Skeletal muscle tissue (tissue), 4 donors: ENCODE results near the gene AGXT. TPM values are rescaled to one million over a fixed set of nuclear protein-coding genes. Genes with fewer than 3 reads are reported as not detected.

ENCODE experiments used
- H3K27ac ChIP-seq: one replicate; pipeline ENCODE4 v1.7.0; 2013; ENCODE audit warnings: mild to moderate bottlenecking, low read depth, low read length, inconsistent platforms
- H3K27me3 ChIP-seq, 3 donors: one replicate each; pipeline ENCODE4 v1.7.0; 2013; ENCODE audit warnings: low read length in 3 of 3; ENCODE audit not compliant: control insufficient read depth in 3 of 3, insufficient read depth in 3 of 3
- H3K36me3 ChIP-seq, 3 donors: one replicate each; pipeline ENCODE4 v1.7.0; 2013; ENCODE audit warnings: low read length in 3 of 3; ENCODE audit not compliant: control insufficient read depth in 3 of 3, insufficient read depth in 3 of 3
- H3K4me1 ChIP-seq, 3 donors: one replicate each; pipeline ENCODE4 v1.7.0; 2013; ENCODE audit warnings: low read length in 3 of 3, mild to moderate bottlenecking in 3 of 3; ENCODE audit not compliant: control insufficient read depth in 3 of 3, insufficient read depth in 3 of 3
- H3K4me3 ChIP-seq, 3 donors: one replicate each; pipeline ENCODE4 v1.7.0; 2013; ENCODE audit warnings: low read length in 3 of 3
- H3K9ac ChIP-seq, 3 donors: one replicate each; pipeline ENCODE4 v1.7.0; 2013; ENCODE audit warnings: low read length in 3 of 3, mild to moderate bottlenecking in 3 of 3, moderate library complexity in 2 of 3, low read depth in 1 of 3
- H3K9me3 ChIP-seq, 3 donors: one replicate each; pipeline ENCODE4 v1.7.0; 2013; ENCODE audit warnings: low read length in 3 of 3; ENCODE audit not compliant: control insufficient read depth in 3 of 3
- total RNA-seq: library from RNA; depleted of rRNA; stranded (reverse); fragments of >200 nt; gene quantifications from one replicate; pipeline ENCODE4 v1.2.3, GENCODE V29; 2014
- donor health status: Osteomylitis.

AGXT gene
- total RNA-seq, 1 donor from 2014 or later, result not detected

GRCh38 chr2:240914645-240915525, 46.3 kb downstream of the AGXT start:
- no peaks in the 10 kb centered on the region for H3K36me3 ChIP-seq
- H3K9ac ChIP-seq, result no peak overlapping the region
- H3K9me3 ChIP-seq, result no peaks in the 10 kb centered on the region
- H3K27ac ChIP-seq, result no peak overlapping the region
- no peak overlapping the region for H3K4me3 ChIP-seq
- peaks cover 10 to 21% (median 13%) of the 10 kb centered on the region in 3 donors for H3K4me1 ChIP-seq
- peaks cover 5 to 34% (median 15%) of the 10 kb centered on the region in 3 donors for H3K27me3 ChIP-seq

- H3K9ac ChIP-seq, result no peak overlapping the region
- H3K36me3 ChIP-seq, result no peaks in the 10 kb centered on the region
- no peak overlapping the region for H3K4me3 ChIP-seq
- H3K9me3 ChIP-seq, result no peaks in the 10 kb centered on the region
- no peak overlapping the region for H3K27ac ChIP-seq
- H3K4me1 ChIP-seq, result peaks cover 13 to 21% (median 15%) of the 10 kb centered on the region in 3 donors
- H3K27me3 ChIP-seq, result peaks cover 5 to 34% (median 15%) of the 10 kb centered on the region in 3 donors
These were observed 47.1 kb downstream of the AGXT start for GRCh38 chr2:240915526-240916341.

- H3K36me3 ChIP-seq, result no peaks in the 10 kb centered on the region
- H3K27me3 ChIP-seq, result peaks cover 5 to 34% (median 15%) of the 10 kb centered on the region in 3 donors
- no peak overlapping the region for H3K9ac ChIP-seq
- peaks cover 16 to 27% (median 19%) of the 10 kb centered on the region in 3 donors for H3K4me1 ChIP-seq
- peak overlapping the region; percentile 54 for H3K27ac ChIP-seq
- H3K4me3 ChIP-seq, result no peak overlapping the region
- H3K9me3 ChIP-seq, result no peaks in the 10 kb centered on the region
These were observed 48.0 kb downstream of the AGXT start for GRCh38 chr2:240916571-240917008.

- H3K9me3 ChIP-seq, result no peaks in the 10 kb centered on the region
- no peaks in the 10 kb centered on the region for H3K36me3 ChIP-seq
- peaks cover 5 to 30% (median 15%) of the 10 kb centered on the region in 3 donors for H3K27me3 ChIP-seq
- peaks cover 18 to 32% (median 23%) of the 10 kb centered on the region in 3 donors for H3K4me1 ChIP-seq
- H3K27ac ChIP-seq, result peak overlapping the region; percentile 54
- no peak overlapping the region for H3K4me3 ChIP-seq
- no peak overlapping the region for H3K9ac ChIP-seq
These were observed 48.5 kb downstream of the AGXT start for GRCh38 chr2:240917009-240917683.

DNA sequence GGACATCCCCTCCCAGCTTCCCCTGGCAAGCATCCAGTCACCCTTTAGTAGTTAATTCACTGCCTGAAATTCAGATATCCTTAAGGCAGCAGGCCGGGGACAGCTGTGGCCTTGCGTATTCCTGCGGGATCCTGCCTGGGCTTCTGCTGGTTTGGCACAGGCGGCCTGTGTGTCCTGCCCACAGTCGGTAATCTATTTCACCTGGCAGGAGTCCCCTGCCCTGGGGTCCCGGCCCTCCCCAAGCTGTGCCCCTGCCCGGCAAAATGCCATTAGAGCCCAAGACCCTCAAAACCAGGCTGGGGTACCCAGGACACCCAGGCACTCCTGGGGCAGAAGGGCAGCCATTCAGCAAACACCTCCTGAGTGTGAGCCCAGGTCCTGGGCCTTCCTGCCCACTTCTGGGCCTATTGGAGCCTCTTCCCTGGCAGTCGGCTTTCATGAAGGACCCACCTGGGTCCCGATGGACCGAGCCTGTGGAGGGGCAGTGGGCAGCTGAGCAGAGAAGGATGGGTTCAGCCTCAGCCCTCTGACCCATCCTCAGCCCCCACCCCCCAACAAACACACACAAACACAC, 49.1 kb downstream of the AGXT start:
- Histone ChIP-seq H3K9me3 (no peaks in the 10 kb centered on the region), H3K4me1 (peaks cover 18 to 33% (median 23%) of the 10 kb centered on the region in 3 donors), H3K27ac (no peak overlapping the region), H3K27me3 (peaks cover 5 to 25% (median 15%) of the 10 kb centered on the region in 3 donors), H3K4me3 (no peak overlapping the region), H3K36me3 (no peaks in the 10 kb centered on the region), H3K9ac (no peak overlapping the region)

DNA sequence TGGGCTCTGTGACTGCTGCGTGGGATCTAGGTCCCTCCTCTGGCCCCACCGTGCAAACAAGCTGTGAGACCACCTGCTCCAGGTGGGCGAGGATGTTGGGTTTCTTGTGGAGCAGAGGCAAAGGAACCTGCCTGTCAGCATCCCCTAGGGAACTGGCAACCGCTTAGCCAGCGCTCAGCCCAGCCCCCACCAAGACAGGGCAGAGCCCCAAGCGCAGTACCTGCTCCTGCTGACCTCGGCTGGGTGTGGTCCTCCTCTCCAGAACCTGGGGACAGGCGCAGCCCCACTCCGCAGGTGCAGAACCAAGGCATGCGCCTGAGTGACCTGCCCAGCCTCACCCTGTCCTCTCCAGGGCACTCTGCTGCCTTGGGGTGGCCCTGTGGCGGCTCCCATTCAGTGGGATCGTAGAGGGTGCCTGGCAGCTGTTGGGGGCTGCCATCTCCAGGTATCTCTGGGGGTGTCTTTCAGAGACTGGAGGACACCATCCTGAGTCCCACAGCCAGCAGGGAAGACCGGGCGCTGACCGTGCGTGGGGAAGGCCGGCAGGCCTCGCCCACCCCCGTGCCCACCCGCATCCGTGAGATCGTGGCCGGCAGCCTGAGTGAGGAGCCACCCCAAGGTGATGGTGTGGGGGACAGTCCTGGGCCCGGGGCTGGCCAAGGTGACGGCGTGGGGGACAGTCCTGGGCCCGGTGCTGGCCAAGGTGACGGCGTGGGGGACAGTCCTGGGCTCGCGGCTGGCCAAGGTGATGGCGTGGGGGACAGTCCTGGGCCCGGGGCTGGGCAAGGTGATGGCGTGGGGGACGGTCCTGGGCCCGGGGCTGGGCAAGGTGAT, 49.9 kb downstream of the AGXT start:
- no peak overlapping the region for H3K4me3 ChIP-seq
- H3K4me1 ChIP-seq, result peaks cover 16 to 30% (median 19%) of the 10 kb centered on the region in 3 donors
- H3K9me3 ChIP-seq, result no peaks in the 10 kb centered on the region
- no peak overlapping the region for H3K27ac ChIP-seq
- no peak overlapping the region for H3K9ac ChIP-seq
- H3K27me3 ChIP-seq, result peaks cover 5 to 26% (median 15%) of the 10 kb centered on the region in 3 donors
- no peaks in the 10 kb centered on the region for H3K36me3 ChIP-seq

DNA sequence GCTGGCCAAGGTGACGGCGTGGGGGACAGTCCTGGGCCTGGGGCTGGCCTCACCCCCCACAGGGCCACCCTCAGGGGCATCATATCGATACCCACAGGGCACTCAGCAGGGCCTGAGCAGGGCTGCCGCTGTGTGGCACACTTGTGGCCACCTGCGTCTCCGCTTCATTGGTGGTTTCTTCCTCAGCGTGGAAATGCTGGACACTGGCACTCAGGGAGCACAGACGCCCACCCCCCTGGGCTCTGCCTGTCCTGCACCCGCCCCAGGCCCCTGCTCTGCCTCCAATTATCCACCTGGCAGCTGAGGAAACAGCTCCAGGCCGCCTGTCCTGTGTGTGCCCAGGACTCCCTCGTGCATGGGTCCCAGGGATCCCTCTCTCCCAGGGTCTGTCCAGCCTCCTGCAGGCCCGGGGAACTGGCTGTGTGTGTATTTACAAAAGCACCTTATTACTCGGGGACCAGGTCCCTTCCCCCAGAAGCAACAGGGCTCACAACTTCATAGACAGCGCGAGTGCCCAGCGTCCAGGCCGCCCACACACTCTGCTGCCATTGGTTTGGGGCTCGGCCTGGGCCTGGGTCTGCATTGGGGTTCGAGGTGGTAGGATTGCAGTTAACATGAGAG, 50.6 kb downstream of the AGXT start:
- no peaks in the 10 kb centered on the region for H3K36me3 ChIP-seq

DNA sequence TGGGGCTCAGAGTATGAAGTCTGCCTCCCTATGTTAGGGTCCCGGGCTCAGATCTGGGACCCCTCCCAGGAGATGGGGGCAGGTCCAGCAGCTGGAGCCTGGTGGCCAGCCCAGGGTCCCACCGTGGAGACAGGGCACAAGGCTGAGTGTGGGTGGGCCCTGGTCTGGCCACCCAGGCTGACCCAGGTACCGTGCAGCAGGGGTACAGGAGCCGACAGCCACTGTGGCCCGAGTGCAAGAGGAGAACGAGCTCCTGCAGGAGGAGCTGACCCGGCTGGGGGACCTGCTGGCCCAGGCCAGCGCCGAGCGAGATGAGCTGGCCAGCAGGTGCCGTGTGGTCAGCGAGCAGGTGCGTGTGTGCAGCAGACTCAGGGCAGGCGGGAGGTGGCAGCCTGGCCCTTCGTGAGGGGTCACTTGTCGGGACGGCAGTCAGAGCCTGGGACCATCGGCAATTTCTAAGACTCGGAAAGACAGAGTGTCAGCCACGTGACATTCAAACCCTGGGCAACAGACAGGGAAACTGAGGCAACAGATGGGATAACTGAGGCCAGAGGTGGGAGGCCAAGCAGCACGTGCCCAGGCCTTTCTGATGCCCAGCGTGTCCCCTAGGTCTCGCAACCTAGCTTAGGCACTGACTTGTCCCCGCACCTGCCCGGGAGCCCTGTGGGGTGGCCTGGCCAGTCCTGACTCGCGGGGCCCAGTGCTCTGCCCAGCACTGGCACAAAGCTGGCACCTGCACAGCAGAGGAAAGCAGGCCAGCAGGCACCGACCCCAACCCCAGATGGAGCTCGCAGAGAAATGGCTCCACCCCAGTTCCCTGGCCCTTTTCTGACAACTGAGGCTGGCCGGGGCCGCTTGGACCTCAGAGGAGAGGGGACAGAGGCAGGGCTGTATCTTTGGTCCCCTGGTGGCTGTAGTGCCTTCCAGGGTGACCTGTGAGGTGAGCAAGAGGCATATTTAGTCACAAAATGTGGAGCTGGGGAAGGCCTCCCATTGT, 51.5 kb downstream of the AGXT start:
- Histone ChIP-seq H3K9ac (no peak overlapping the region), H3K9me3 (no peaks in the 10 kb centered on the region), H3K4me1 (peaks cover 7 to 18% (median 13%) of the 10 kb centered on the region in 3 donors), H3K36me3 (no peaks in the 10 kb centered on the region), H3K27ac (peak overlapping the region; percentile 65), H3K4me3 (no peak overlapping the region), H3K27me3 (peaks cover 0 to 13% (median 13%) of the 10 kb centered on the region in 3 donors)

More for the DNA sequence above, 50.6 kb downstream of the AGXT start:
- Histone ChIP-seq H3K4me3 (no peak overlapping the region), H3K9me3 (no peaks in the 10 kb centered on the region), H3K9ac (no peak overlapping the region), H3K27ac (no peak overlapping the region), H3K4me1 (peaks cover 10 to 22% (median 13%) of the 10 kb centered on the region in 3 donors), H3K27me3 (peaks cover 5 to 19% (median 15%) of the 10 kb centered on the region in 3 donors)
